ENCODE measurements around the gene SLC49A3.

Gene SLC49A3

DNA sequence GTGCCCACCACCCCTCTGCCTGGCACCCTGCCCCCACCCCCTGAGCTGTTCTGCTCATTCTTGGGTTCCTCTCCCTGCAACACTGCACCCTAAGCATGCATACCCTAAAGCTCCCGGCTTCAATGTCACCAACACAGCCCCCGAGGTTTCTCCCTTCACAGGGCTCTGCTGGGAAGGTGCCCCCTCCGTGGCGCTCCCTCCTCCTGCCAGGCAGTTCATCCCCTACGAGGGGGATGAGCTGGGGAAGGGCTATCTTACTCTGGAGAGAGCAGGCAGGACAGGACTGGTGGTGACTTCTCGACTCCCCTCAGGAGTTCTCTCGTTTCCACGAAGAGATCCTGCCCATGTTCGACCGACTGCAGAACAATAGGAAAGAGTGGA lies 21.4 kb downstream of the SLC49A3 start:
- H3K9me3 ChIP-seq (ENCODE audit: insufficient read depth, low read length) = no peaks in the 10 kb centered on the region
- H3K27me3 ChIP-seq (ENCODE audit: low read length) = no peaks in the 10 kb centered on the region
- 0 out of 2 replicates have a peak, but pooled peaks cover 3% of the 10 kb centered on the region for H3K79me2 ChIP-seq (ENCODE audit: insufficient read depth, low read length)
- H3K9ac ChIP-seq (ENCODE audit: low read length) = no peak overlapping the region
- peaks cover 16% of the 10 kb centered on the region; the same call in 1 of the 2 replicates for H3F3A ChIP-seq (ENCODE audit: insufficient read depth)
- no peaks in the 10 kb centered on the region for H4K20me1 ChIP-seq (ENCODE audit: low read depth, low read length)
- H3K4me3 ChIP-seq (ENCODE audit: insufficient read depth, low read length, poor library complexity, severe bottlenecking) = no peak overlapping the region
- H3K4me2 ChIP-seq (ENCODE audit: low read depth, low read length, poor library complexity, severe bottlenecking) = no peak overlapping the region
- no peak overlapping the region; the same call in 1 of the 2 replicates for H3K27ac ChIP-seq (ENCODE audit: low read depth, low read length)
- no peaks in the 10 kb centered on the region for H3K9me2 ChIP-seq (replicated peaks; ENCODE audit: insufficient read depth, low read length)
- TF ChIP-seq CTCF (IDR thresholded peaks at IDR 0.05; ENCODE audit: insufficient read depth, low read length, poor library complexity, severe bottlenecking) (no peak), EZH2phosphoT487 (conservative IDR thresholded peaks at IDR 0.05; ENCODE audit: low read length) (no peak)
- no peaks in the 10 kb centered on the region for H3K36me3 ChIP-seq (ENCODE audit: low read length)
- H2AFZ ChIP-seq (ENCODE audit: low read depth, low read length, severe bottlenecking) = no peak overlapping the region

- Histone ChIP-seq H3K9me2 (replicated peaks; ENCODE audit: insufficient read depth, low read length) (no peaks in the 10 kb centered on the region), H3K9me3 (ENCODE audit: insufficient read depth, low read length) (no peaks in the 10 kb centered on the region), H3K27me3 (ENCODE audit: low read length) (no peaks in the 10 kb centered on the region), H3K4me2 (ENCODE audit: low read depth, low read length, poor library complexity, severe bottlenecking) (no peak overlapping the region), H3K79me2 (ENCODE audit: insufficient read depth, low read length) (no peaks in the 10 kb centered on the region), H3K9ac (ENCODE audit: low read length) (no peak overlapping the region), H2AFZ (ENCODE audit: low read depth, low read length, severe bottlenecking) (no peak overlapping the region), H4K20me1 (ENCODE audit: low read depth, low read length) (no peaks in the 10 kb centered on the region), H3F3A (ENCODE audit: insufficient read depth) (peaks cover 16% of the 10 kb centered on the region; the same call in 1 of the 2 replicates), H3K36me3 (ENCODE audit: low read length) (no peaks in the 10 kb centered on the region), H3K4me3 (ENCODE audit: insufficient read depth, low read length, poor library complexity, severe bottlenecking) (no peak overlapping the region), H3K27ac (ENCODE audit: low read depth, low read length) (no peak overlapping the region)
- no peak for TF ChIP-seq EZH2phosphoT487 (conservative IDR thresholded peaks at IDR 0.05; ENCODE audit: low read length)
- no peak for TF ChIP-seq CTCF (IDR thresholded peaks at IDR 0.05; ENCODE audit: insufficient read depth, low read length, poor library complexity, severe bottlenecking)
Observed at GRCh38 chr4:666822-667544, 22.0 kb downstream of the SLC49A3 start.

DNA sequence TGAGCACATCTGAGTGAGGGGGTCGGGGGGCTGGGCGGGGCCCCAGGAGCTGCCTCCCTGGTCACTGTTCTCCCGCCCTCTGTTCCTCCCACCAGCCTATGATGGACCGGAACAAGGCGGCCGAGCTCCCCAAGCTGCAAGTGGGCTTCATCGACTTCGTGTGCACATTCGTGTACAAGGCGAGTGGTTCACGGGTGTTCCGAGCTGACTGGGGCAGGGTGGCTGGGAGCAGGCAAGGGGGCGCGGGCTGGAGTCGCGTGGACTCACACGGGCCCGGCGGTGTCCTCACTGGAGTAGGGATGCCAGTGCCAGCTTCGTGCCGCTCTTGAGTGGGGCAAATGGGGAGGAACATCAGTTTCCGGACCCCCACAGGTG lies 22.5 kb downstream of the SLC49A3 start:
- Histone ChIP-seq H4K20me1 (ENCODE audit: low read depth, low read length) (no peaks in the 10 kb centered on the region), H3K36me3 (ENCODE audit: low read length) (no peaks in the 10 kb centered on the region), H3K9me3 (ENCODE audit: insufficient read depth, low read length) (no peaks in the 10 kb centered on the region), H3K4me3 (ENCODE audit: insufficient read depth, low read length, poor library complexity, severe bottlenecking) (no peak overlapping the region), H3F3A (ENCODE audit: insufficient read depth) (0 out of 2 replicates have a peak, but pooled peaks cover 13% of the 10 kb centered on the region), H2AFZ (ENCODE audit: low read depth, low read length, severe bottlenecking) (no peak overlapping the region), H3K4me2 (ENCODE audit: low read depth, low read length, poor library complexity, severe bottlenecking) (no peak overlapping the region), H3K27me3 (ENCODE audit: low read length) (no peaks in the 10 kb centered on the region), H3K9me2 (replicated peaks; ENCODE audit: insufficient read depth, low read length) (no peaks in the 10 kb centered on the region), H3K9ac (ENCODE audit: low read length) (no peak overlapping the region), H3K27ac (ENCODE audit: low read depth, low read length) (no peak overlapping the region), H3K79me2 (ENCODE audit: insufficient read depth, low read length) (no peaks in the 10 kb centered on the region)
- no peak for TF ChIP-seq CTCF (IDR thresholded peaks at IDR 0.05; ENCODE audit: insufficient read depth, low read length, poor library complexity, severe bottlenecking)
- no peak for TF ChIP-seq EZH2phosphoT487 (conservative IDR thresholded peaks at IDR 0.05; ENCODE audit: low read length)
